Coronary artery (tissue), 2 donors: ENCODE results near the gene DCPS.
A peak's percentile ranks its signal among the peaks of the same experiment; 100 is the strongest.
"Not testable (repeated sequence)": the region's sequence is repeated elsewhere in the genome, so short reads cannot be mapped to it uniquely, and the experiment has no call there.

Experiments
- DNase-seq: peaks from one replicate; pipeline ENCODE4 v3.0.0-alpha.2; 2017; ENCODE audit warnings: low spot score
- H3K27ac ChIP-seq, 2 donors: fragments of 200-600 bp; sonication (generic); one replicate each; pipeline ENCODE4 v1.5.1; 2016 to 2019
- H3K4me3 ChIP-seq: fragments of 200-600 bp; sonication (generic); 2 replicates; pipeline ENCODE4 v1.5.1; 2016; ENCODE audit warnings: mild to moderate bottlenecking, moderate library complexity
- CTCF ChIP-seq: fragments of 200-600 bp; sonication (generic); IDR thresholded peaks from one replicate; pipeline ENCODE4 v1.5.1; 2019; ENCODE audit warnings: antibody characterized with exemption

The DCPS gene

GRCh38 chr11:126303623-126304456 lies at the start of gene DCPS:
Gene DCPS, plus strand, starts transcription at chr11:126304060. Its CDS starts 21 bp downstream, at chr11:126304081.
- no peak for TF ChIP-seq CTCF
- Histone ChIP-seq H3K4me3 (peak within 1 kb of the TSS; percentile 80), H3K27ac (peak within 1 kb of the TSS; percentile 78 to 93)
- DNase-seq = peak; percentile 95

GRCh38 chr11:126254819-126255218 lies 49.0 kb upstream of the DCPS start:
- no peak overlapping the region for H3K27ac ChIP-seq
- DNase-seq = no peak
- no peak for TF ChIP-seq CTCF
- H3K4me3 ChIP-seq = no peak overlapping the region

GRCh38 chr11:126255507-126255906 lies 48.4 kb upstream of the DCPS start:
- not testable (repeated sequence) for H3K27ac ChIP-seq, H3K4me3 ChIP-seq, DNase-seq

- no peak overlapping the region for H3K4me3 ChIP-seq
- DNase-seq = no peak
- no peak overlapping the region for H3K27ac ChIP-seq
- TF ChIP-seq CTCF = no peak
Measured at GRCh38 chr11:126256216-126256615, 47.6 kb upstream of the DCPS start.

GRCh38 chr11:126257144-126257543 lies 46.7 kb upstream of the DCPS start:
- Histone ChIP-seq H3K27ac (no peak overlapping the region), H3K4me3 (no peak overlapping the region)
- TF ChIP-seq CTCF = no peak
- no peak for DNase-seq

GRCh38 chr11:126257764-126258163 lies 46.1 kb upstream of the DCPS start:
- no peak for TF ChIP-seq CTCF
- no peak for DNase-seq
- H3K27ac ChIP-seq = no peak overlapping the region
- no peak overlapping the region for H3K4me3 ChIP-seq

- DNase-seq = no peak
- TF ChIP-seq CTCF = no peak
- Histone ChIP-seq H3K27ac (no peak overlapping the region), H3K4me3 (no peak overlapping the region)
Measured at GRCh38 chr11:126262216-126262615, 41.6 kb upstream of the DCPS start.
